Keratinocyte (primary cell): ENCODE measurements around the gene ARID5B.

ENCODE experiments used
- CTCF ChIP-seq, 3 experiments: IDR thresholded peaks in 1 of 3; conservative IDR thresholded peaks in 1 of 3; optimal IDR thresholded peaks in 1 of 3; 2 replicates in 2 of 3; 3 replicates in 1 of 3; pipeline versions ENCODE3 to v1.5.1; 2011; ENCODE audit warnings: low read length in 3 of 3, mild to moderate bottlenecking in 3 of 3, moderate library complexity in 2 of 3, control low read depth in 1 of 3, inconsistent platforms in 1 of 3; ENCODE audit not compliant: insufficient read depth in 2 of 3; ENCODE audit errors: extremely low read depth in 1 of 3
- EZH2 ChIP-seq: IDR thresholded peaks from one replicate; pipeline ENCODE4 v1.6.1; 2012; ENCODE audit warnings: inconsistent platforms, mild to moderate bottlenecking, low read length, moderate library complexity

DNA sequence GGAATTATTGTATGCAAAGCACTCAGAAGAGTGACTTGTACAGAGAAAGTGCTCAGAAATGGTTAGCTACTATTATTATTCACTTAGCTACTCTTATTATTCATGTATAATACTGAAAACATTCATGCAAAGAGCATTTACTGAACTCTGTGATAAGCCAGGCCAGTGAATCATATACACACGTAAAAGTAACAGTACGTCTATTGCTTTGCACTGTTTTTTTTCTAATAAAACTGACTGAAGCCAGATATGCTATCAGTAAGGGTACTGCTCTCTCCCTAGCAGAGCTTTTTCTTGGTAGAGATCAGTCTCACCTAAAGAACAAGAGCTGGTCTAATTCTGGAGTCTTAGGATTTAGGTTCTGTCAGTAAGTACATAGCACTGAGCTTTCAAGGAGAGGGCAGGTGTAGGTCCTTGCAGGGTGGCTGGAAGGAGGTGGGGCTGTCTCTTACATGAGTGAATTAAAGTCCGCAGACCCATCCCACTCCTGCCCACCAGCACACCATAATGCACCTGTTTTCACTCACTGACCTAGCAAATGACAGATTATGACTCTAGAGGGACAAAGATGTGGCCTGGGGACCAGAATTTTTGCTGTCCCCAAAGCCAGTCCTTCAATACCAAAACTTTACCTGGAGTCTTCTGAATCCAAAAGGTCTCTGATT is 145.9 kb downstream of the ARID5B start:
- no peak for TF ChIP-seq CTCF (optimal IDR thresholded peaks at IDR 0.05 in 1 of 3, IDR thresholded peaks at IDR 0.05 in 1 of 3, conservative IDR thresholded peaks at IDR 0.05 in 1 of 3; ENCODE audit: extremely low read depth in 1 of 3, insufficient read depth in 2 of 3, low read length in 3 of 3)
- no peak for TF ChIP-seq EZH2
